Ovary (tissue), 3 donors: Measurements from ENCODE around the gene DAW1.

ENCODE experiments used
- POLR2A ChIP-seq: fragments of 450-650 bp; IDR thresholded peaks from one replicate; pipeline ENCODE4 v1.6.1; 2017; ENCODE audit warnings: antibody characterized with exemption, mild to moderate bottlenecking, moderate library complexity
- TF ChIP-seq, protein P1 (sequence below), 3 donors: fragments of 450-650 bp in 2 of 3; fragments of 200-600 bp in 1 of 3; IDR thresholded peaks; one replicate each; pipeline versions ENCODE4 v1.5.1 to v1.8.0; 2016 to 2022; ENCODE audit warnings: antibody characterized with exemption in 3 of 3, mild to moderate bottlenecking in 1 of 3
- donor health status: DM: no; HTN: no; CAD: no.

DNA sequence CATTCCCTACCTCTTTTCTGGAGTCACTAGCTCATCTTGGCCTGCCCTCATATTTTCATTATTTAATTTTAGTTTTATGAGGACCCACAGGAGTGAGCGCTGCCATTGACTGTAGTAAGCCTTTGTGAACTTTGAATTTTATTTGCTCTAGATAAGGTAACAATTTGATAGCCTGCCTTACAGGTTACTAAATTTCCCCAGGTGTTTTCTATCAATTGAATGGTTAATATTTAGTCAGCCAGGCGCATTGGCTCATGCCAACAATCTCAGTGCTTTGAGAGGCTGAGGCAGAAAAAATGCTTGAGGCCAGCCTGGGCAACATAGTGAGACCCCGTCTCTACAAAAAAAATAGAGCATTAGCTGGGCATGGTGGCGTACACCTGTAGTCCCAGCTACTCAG is 50.2 kb downstream of the DAW1 start:
- TF ChIP-seq, protein P1, sequence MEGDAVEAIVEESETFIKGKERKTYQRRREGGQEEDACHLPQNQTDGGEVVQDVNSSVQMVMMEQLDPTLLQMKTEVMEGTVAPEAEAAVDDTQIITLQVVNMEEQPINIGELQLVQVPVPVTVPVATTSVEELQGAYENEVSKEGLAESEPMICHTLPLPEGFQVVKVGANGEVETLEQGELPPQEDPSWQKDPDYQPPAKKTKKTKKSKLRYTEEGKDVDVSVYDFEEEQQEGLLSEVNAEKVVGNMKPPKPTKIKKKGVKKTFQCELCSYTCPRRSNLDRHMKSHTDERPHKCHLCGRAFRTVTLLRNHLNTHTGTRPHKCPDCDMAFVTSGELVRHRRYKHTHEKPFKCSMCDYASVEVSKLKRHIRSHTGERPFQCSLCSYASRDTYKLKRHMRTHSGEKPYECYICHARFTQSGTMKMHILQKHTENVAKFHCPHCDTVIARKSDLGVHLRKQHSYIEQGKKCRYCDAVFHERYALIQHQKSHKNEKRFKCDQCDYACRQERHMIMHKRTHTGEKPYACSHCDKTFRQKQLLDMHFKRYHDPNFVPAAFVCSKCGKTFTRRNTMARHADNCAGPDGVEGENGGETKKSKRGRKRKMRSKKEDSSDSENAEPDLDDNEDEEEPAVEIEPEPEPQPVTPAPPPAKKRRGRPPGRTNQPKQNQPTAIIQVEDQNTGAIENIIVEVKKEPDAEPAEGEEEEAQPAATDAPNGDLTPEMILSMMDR (IDR thresholded peaks at IDR 0.05) = no peak
- TF ChIP-seq POLR2A = no peak
